T-helper 2 cell treated with Interferon-gamma antibody and Interleukin-4, amounts not matched to agents 5 μg/mL and 100 μg/mL, for 36 hours (primary cell): ENCODE data around the gene UBTF.
"Not testable (repeated sequence)": the region's sequence is repeated elsewhere in the genome, so short reads cannot be mapped to it uniquely, and the experiment has no call there.

Experiments
- DNase-seq: peaks from one replicate; pipeline ENCODE4 v3.0.0; 2021; ENCODE audit warnings: low spot score
- H3K27ac Mint-ChIP-seq: one replicate; pipeline ENCODE4 v1.8.0; 2021; ENCODE audit warnings: mild to moderate bottlenecking, mixed read lengths
- H3K27me3 Mint-ChIP-seq: one replicate; pipeline ENCODE4 v1.8.0; 2021; ENCODE audit warnings: low read depth, mixed read lengths
- H3K36me3 Mint-ChIP-seq: one replicate; pipeline ENCODE4 v1.8.0; 2021; ENCODE audit warnings: low read depth, mixed read lengths
- H3K4me1 Mint-ChIP-seq: one replicate; pipeline ENCODE4 v1.8.0; 2021; ENCODE audit warnings: low read depth, mixed read lengths
- H3K4me3 Mint-ChIP-seq: one replicate; pipeline ENCODE4 v1.8.0; 2022; ENCODE audit warnings: mild to moderate bottlenecking, moderate library complexity, mixed read lengths
- H3K9me3 Mint-ChIP-seq: one replicate; pipeline ENCODE4 v1.8.0; 2021; ENCODE audit warnings: mixed read lengths

The UBTF gene

GRCh38 chr17:44255915-44256314, 36.4 kb upstream of the UBTF start:
- H3K4me1 Mint-ChIP-seq = no peaks in the 10 kb centered on the region
- DNase-seq = no peak
- H3K4me3 Mint-ChIP-seq = no peak overlapping the region
- H3K27ac Mint-ChIP-seq = no peak overlapping the region
- no peaks in the 10 kb centered on the region for H3K9me3 Mint-ChIP-seq
- H3K27me3 Mint-ChIP-seq = no peaks in the 10 kb centered on the region
- H3K36me3 Mint-ChIP-seq = no peaks in the 10 kb centered on the region

DNA sequence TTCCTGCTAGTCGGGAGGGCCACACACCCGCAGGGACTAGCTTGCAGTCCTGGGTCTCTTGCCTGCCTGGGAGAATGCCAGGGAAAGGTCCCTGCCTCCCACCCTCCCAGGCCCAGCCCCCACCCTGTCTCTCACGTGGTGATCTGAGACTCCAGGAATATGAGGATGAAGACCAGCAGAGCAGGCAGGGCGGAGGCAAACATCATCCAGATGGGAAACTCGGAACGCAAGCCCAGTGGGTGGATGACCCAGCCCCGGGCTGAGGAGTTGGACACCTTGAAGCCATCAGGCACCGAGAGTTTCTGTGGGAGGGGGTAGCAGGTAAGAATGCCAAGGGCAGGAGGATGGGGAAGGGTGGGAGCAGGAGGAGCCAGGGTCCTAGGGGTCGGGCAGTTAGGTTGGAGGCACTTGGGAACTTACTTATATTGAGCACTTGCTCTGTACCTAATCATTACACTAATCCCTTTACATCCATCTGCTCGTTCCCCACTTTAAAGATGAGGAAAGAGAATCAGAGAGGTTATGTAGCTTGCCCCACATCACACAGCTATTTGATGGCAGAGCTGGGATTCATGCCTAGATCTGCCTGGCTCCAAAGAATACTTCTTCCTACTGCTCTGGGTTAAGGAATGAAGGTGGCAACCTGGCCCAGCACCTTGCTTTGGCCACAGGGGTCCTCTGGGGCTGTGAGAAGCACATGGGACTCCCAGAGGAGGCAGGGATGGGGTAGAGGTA, 35.1 kb upstream of the UBTF start:
- no peaks in the 10 kb centered on the region for H3K36me3 Mint-ChIP-seq
- H3K9me3 Mint-ChIP-seq = no peaks in the 10 kb centered on the region
- DNase-seq = no peak
- H3K27ac Mint-ChIP-seq = no peak overlapping the region
- H3K27me3 Mint-ChIP-seq = no peaks in the 10 kb centered on the region
- no peaks in the 10 kb centered on the region for H3K4me1 Mint-ChIP-seq
- H3K4me3 Mint-ChIP-seq = no peak overlapping the region

GRCh38 chr17:44253006-44253405, 33.5 kb upstream of the UBTF start:
- Mint-ChIP-seq H3K27me3 (no peaks in the 10 kb centered on the region), H3K4me1 (peaks cover 6% of the 10 kb centered on the region), H3K4me3 (no peak overlapping the region), H3K36me3 (no peaks in the 10 kb centered on the region), H3K9me3 (no peaks in the 10 kb centered on the region), H3K27ac (no peak overlapping the region)
- DNase-seq = no peak

DNA sequence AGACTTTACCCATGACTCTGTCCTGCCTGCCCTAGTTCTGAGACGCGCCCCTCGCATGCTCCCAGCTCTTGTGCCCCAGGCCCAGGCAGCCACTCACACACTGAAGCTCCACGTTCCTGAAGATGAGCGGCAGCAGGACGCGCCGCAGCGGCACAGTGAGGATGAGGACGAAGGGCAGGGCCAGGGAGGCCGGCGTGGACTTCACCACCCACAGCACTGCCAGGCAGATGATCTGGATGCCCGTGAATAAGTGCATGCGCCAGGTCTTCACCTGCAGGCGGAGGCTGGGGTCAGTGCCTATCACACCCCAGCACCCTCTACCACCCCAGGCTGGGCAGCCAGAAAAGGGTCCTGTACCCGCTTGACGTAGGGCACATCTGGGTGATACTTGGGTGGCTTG, 31.6 kb upstream of the UBTF start:
- no peaks in the 10 kb centered on the region for H3K36me3 Mint-ChIP-seq
- H3K27me3 Mint-ChIP-seq = no peaks in the 10 kb centered on the region
- H3K9me3 Mint-ChIP-seq = no peaks in the 10 kb centered on the region
- H3K27ac Mint-ChIP-seq = no peak overlapping the region
- no peak for DNase-seq
- H3K4me1 Mint-ChIP-seq = peaks cover 18% of the 10 kb centered on the region
- no peak overlapping the region for H3K4me3 Mint-ChIP-seq

- Mint-ChIP-seq H3K4me3 (no peak overlapping the region), H3K4me1 (peaks cover 25% of the 10 kb centered on the region)
Measured at GRCh38 chr17:44249501-44250246, 30.2 kb upstream of the UBTF start.

DNA sequence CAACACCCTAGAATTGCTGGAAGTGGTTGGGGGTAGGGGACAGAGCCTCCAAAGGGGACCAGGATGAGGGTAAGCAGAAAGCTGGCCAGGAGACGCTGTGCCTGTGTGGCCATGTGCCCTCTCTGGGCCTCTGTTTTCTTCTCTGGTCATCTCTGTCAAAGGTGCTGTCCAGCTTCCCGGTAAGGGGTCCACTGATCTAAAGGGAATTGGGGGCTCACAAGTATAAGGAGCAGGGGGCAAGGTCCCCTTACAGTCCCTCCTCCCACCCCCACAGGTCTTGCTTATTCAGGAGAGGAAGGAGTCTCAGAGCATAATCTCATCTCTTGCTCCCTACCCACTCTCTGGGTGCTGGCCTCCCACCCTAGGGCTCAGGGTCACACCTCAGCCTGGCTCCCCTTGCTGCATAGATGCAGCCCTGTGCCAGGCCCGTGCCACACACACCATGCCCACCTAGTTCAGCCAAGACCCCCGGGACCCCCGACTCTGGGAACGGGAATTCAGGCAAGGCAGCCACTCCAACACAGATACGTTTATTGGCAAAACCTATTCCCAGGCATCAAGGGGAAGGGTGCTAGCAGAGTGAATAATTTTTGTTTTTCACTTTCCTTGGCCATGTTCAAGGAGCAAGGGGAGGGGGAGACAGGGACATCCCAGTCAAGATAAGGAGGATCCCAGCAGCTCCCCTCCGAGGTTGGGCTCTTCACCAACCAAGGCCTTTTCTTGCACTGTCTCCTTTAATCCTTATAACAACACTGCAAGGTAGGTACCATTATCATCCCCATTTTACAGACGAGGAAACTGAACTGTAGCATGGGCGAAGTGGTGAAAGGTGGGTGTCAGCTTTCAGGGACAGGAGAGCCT, 28.6 kb upstream of the UBTF start:
- DNase-seq = no peak
- no peaks in the 10 kb centered on the region for H3K9me3 Mint-ChIP-seq
- no peaks in the 10 kb centered on the region for H3K27me3 Mint-ChIP-seq
- no peaks in the 10 kb centered on the region for H3K36me3 Mint-ChIP-seq
- H3K27ac Mint-ChIP-seq = no peak overlapping the region
- no peak overlapping the region for H3K4me3 Mint-ChIP-seq
- peaks cover 25% of the 10 kb centered on the region for H3K4me1 Mint-ChIP-seq

More at GRCh38 chr17:44249501-44250246, 30.2 kb upstream of the UBTF start:
- Mint-ChIP-seq H3K27ac (no peak overlapping the region), H3K36me3 (no peaks in the 10 kb centered on the region), H3K9me3 (no peaks in the 10 kb centered on the region), H3K27me3 (no peaks in the 10 kb centered on the region)
- no peak for DNase-seq

DNA sequence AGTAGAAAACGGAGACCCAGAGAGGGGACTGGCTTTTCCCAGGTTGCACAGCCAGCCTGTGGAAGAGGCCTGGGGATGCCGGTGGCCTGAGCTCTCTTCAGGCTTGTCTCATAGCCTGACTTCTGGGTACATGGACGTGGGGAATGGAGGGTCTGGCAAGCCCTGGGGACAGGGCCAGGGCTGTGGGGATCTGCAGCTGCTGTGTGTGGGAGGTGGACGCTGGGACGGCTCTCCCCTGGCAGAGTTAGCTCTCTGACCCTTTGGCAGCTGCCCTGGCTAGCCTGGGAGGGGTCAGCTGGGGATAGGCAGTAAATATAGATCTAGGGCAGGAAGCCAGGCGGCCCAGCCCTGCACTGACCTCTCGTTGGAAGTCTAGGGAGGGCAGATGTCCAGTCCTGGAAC, 28.0 kb upstream of the UBTF start:
- peaks cover 25% of the 10 kb centered on the region for H3K4me1 Mint-ChIP-seq
- no peaks in the 10 kb centered on the region for H3K27me3 Mint-ChIP-seq
- no peaks in the 10 kb centered on the region for H3K36me3 Mint-ChIP-seq
- DNase-seq = no peak
- H3K27ac Mint-ChIP-seq = no peak overlapping the region
- no peak overlapping the region for H3K4me3 Mint-ChIP-seq
- no peaks in the 10 kb centered on the region for H3K9me3 Mint-ChIP-seq

GRCh38 chr17:44241106-44241624, 21.7 kb upstream of the UBTF start:
- H3K27me3 Mint-ChIP-seq = no peaks in the 10 kb centered on the region
- H3K36me3 Mint-ChIP-seq = no peaks in the 10 kb centered on the region
- H3K9me3 Mint-ChIP-seq = no peaks in the 10 kb centered on the region
- H3K4me1 Mint-ChIP-seq = peaks cover 7% of the 10 kb centered on the region
- DNase-seq = no peak
- no peak overlapping the region for H3K27ac Mint-ChIP-seq
- H3K4me3 Mint-ChIP-seq = no peak overlapping the region

- not testable (repeated sequence) for H3K4me3 Mint-ChIP-seq, H3K9me3 Mint-ChIP-seq, DNase-seq, H3K36me3 Mint-ChIP-seq, H3K4me1 Mint-ChIP-seq, H3K27ac Mint-ChIP-seq, H3K27me3 Mint-ChIP-seq
Measured at GRCh38 chr17:44237886-44238285, 18.4 kb upstream of the UBTF start.

DNA sequence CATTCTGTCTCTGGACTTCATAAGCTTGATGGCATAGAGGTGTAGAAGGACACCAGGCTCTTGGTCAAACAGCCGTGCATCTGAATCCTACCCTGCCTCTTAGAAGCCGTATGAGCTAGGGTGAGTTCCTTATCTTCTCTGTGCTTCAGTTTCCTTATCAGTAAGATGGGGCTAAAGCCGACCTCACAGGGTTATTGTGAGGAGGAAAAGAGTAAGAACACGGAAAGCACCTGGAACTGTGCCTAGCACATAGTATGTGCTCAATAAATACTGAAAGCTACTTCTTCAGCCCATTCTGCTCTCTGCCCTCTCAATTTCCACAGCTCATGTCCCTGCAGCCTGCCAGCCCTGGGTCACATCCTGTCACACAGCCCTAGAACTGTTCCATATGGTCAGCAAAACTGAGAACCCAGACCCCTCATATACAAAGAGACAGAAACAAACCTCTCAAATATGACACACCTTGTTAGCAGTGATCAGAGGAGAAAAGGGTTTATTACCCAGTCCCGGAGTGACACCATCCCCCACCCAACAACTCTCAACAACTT, 17.0 kb upstream of the UBTF start:
- H3K36me3 Mint-ChIP-seq = no peaks in the 10 kb centered on the region
- peaks cover 7% of the 10 kb centered on the region for H3K27me3 Mint-ChIP-seq
- H3K4me3 Mint-ChIP-seq = no peak overlapping the region
- no peak for DNase-seq
- no peak overlapping the region for H3K27ac Mint-ChIP-seq
- peaks cover 4% of the 10 kb centered on the region for H3K4me1 Mint-ChIP-seq
- no peaks in the 10 kb centered on the region for H3K9me3 Mint-ChIP-seq

- H3K36me3 Mint-ChIP-seq = no peaks in the 10 kb centered on the region
- H3K27ac Mint-ChIP-seq = no peak overlapping the region
- no peaks in the 10 kb centered on the region for H3K9me3 Mint-ChIP-seq
- H3K27me3 Mint-ChIP-seq = peaks cover 7% of the 10 kb centered on the region
- DNase-seq = no peak
- H3K4me1 Mint-ChIP-seq = peaks cover 4% of the 10 kb centered on the region
- H3K4me3 Mint-ChIP-seq = no peak overlapping the region
Measured at GRCh38 chr17:44235583-44235936, 16.1 kb upstream of the UBTF start.

DNA sequence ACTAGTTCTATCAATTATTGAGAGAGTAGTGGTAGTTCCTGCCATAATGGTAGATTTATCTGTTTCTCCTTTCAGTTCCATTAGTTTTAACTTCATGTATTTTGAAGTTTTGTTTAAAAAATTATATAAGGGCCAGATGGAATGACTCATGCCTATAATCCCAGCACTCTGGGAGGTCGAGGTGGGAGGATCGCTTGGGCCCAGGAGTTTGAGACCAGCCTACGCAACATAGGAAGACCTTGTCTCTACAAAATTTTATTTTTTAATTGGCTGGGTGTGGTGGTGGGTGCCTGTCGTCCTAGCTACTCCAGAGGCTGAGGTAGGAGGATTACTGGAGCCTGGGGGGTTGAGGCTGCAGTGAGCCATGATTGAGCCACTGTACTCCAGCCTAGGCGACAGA, 14.1 kb upstream of the UBTF start:
- no peak for DNase-seq
- Mint-ChIP-seq H3K9me3 (no peaks in the 10 kb centered on the region), H3K27me3 (peaks cover 7% of the 10 kb centered on the region), H3K4me3 (no peak overlapping the region), H3K4me1 (peaks cover 4% of the 10 kb centered on the region), H3K36me3 (no peaks in the 10 kb centered on the region), H3K27ac (no peak overlapping the region)

- DNase-seq = no peak
- Mint-ChIP-seq H3K4me1 (peaks cover 4% of the 10 kb centered on the region), H3K27me3 (peaks cover 7% of the 10 kb centered on the region), H3K9me3 (no peaks in the 10 kb centered on the region), H3K27ac (no peak overlapping the region), H3K4me3 (no peak overlapping the region), H3K36me3 (no peaks in the 10 kb centered on the region)
Measured at GRCh38 chr17:44232061-44232460, 12.6 kb upstream of the UBTF start.

- no peak overlapping the region for H3K4me3 Mint-ChIP-seq
- H3K9me3 Mint-ChIP-seq = no peaks in the 10 kb centered on the region
- DNase-seq = no peak
- peaks cover 4% of the 10 kb centered on the region for H3K4me1 Mint-ChIP-seq
- H3K27ac Mint-ChIP-seq = no peak overlapping the region
- peaks cover 7% of the 10 kb centered on the region for H3K27me3 Mint-ChIP-seq
- no peaks in the 10 kb centered on the region for H3K36me3 Mint-ChIP-seq
Measured at GRCh38 chr17:44230140-44230539, 10.7 kb upstream of the UBTF start.
